Dermis blood vessel endothelial cell (primary cell): ENCODE measurements around the gene AFTPH. TPM values are rescaled to one million over a fixed set of nuclear protein-coding genes. Genes with fewer than 3 reads are reported as not detected.

ENCODE experiments used
- DNase-seq: peaks from one replicate; pipeline ENCODE4 v3.0.0; 2010
- total RNA-seq: library from RNA; depleted of rRNA; stranded (reverse); fragments of >200 nt; gene quantifications from 2 replicates; pipeline ENCODE4 v1.2.3, GENCODE V29; 2014

AFTPH gene
- total RNA-seq, 1 donor from 2014 or later = 48.0 TPM

DNA sequence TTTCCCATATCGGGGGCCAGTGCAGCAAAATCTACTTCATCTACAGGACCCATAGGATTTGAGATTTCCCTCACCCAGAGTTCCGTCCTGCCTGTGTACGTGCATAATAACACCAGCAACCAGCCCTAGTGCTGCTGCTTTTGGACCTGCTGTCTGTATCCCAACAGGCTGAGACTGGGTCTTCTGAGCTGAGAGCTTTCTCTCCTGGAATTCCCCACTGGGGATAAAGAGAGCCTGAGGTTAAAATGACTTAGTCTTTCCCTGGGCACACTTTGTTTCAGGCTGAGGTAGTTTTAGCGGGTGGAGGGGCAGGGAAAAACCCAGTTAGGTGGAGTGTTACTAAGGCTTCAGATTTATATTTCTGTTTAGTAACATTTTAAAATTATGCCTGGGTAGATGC, 67.1 kb downstream of the AFTPH start:
- no peak for DNase-seq

DNA sequence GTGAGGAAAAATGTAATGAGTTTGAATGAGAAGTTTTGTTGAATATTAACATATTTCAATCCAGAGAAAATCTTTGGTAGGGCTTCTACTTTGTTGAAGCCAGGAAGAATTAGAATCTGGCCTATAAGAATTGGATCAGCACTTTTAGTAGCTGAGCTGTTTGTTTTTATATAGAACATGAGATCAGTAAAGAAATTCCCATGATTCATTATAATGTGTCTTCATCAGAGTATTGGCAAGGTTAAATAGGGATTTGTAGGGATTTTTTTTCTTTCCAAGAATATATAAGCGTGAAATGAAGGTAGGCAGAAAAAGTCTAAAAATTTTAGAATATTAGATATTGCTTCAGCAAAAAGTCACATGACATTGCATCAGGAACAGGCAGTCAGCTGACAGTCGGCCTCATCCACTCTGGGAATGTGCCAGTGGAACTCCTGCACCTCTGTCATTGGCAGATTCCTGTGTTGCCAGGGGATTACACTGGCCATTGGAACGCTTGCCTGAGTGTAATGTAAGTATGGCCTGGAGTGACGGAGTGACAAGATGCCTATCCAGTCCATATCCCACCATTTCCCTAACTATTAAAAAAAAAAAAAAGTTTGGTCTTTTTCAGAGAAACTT, 69.0 kb downstream of the AFTPH start:
- DNase-seq = no peak

DNA sequence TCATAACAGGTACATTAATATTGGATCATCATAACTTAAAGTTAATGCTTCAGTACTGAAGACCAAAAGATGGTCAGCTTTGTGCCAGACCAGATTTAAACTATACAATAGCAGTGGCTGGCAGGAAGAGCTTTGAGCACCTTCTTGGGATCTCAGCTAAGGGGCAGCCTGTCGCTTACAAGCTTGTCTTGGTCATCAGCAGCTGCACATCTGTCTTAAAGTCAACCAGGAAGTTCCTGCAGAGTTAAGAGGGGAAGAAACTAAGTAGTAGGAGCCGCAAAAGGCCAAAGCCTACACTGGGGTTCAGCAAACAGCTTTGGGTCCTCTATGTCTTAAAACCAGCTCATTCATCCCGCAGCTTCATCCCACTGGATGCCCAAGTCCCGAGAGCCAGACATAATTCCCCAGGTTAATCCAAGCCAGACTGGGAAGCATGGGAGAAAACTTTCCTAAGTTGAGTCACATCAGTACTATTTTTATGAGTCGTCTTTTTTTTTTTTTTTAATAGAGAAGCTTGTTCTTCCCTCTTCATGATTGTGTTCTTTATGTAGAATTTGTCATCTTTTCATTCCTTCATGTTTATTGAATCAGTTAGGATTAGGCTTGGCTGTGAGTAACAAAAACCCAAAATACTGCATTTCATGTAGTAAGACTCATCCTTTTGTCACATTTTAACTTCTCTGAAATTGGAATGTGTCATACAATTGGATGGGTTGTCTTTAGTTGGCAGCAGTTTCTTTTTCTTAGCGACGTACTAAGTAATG, 70.3 kb downstream of the AFTPH start:
- DNase-seq = no peak

DNA sequence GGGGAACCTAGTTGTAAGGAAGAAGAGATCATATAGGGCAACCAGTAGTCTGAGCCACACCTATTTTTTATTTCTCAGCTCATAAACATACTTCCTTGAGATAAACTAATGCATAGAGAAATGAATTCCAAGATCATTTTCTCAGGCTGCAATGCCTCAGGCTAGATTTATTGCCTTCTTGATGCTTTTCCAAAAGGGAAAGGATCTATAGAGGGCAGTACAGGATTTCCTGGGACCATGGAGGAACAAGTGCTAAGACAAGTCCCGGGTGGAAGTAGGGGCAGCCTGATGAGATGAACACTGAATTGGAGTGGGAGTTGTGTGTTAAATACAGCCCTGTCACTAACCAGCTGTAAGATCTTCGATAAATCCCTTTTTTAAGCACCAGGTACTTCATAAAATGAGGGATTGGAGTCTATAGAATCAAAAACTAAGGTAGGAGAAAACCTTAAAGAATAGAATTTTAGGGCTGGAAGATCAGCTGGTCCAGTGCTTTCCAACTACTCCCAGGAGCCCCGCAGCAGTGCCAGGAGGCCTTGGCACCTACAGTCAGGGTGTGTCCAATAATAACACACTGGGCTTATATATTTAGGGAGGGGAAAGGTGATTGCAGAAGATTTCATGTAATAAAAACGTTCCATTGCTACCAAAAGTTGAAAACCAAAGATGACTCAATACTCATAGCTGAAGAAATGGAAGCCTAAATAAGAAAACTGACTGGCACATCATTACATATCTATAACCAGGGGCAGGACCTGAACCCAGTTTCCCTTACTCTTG, 71.5 kb downstream of the AFTPH start:
- DNase-seq = no peak

DNA sequence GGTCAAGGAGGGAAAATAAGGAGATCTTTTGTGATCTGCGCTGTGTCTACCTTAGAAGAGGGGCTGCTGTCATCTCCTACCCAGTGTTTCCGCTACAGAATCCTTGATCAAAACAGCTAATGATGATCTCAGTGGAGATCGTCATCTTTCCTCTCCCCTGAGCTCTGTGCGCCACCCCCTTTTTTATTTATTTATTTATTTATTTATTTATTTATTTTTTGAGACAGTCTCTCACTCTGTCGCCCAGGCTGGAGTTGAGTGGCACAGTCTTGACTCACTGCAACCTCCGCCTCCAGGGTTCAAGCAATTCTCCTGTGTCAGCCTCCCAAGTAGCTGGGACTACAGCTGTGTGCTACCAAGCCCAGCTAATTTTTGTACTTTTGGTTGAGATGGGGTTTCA, 74.1 kb downstream of the AFTPH start:
- no peak for DNase-seq

DNA sequence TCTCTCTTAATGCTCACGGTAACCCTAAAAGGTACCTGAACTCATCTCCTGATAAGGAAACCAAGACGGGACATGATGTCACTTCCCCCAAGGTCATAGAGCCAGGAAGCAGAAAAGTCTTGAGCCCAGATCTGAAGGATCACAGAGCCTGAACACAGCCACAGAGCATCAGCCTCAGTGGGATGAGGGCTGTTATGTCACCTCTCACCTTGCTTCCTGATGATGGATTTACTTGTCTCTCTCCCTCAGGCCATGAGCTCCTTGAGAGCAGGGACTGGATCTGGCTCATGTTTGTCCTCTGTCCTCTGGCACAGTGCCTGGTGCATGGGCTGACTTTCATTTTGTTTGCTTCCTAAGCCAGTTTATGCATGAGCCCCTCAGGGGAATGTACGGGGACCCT, 75.3 kb downstream of the AFTPH start:
- DNase-seq = peak; percentile 77

DNA sequence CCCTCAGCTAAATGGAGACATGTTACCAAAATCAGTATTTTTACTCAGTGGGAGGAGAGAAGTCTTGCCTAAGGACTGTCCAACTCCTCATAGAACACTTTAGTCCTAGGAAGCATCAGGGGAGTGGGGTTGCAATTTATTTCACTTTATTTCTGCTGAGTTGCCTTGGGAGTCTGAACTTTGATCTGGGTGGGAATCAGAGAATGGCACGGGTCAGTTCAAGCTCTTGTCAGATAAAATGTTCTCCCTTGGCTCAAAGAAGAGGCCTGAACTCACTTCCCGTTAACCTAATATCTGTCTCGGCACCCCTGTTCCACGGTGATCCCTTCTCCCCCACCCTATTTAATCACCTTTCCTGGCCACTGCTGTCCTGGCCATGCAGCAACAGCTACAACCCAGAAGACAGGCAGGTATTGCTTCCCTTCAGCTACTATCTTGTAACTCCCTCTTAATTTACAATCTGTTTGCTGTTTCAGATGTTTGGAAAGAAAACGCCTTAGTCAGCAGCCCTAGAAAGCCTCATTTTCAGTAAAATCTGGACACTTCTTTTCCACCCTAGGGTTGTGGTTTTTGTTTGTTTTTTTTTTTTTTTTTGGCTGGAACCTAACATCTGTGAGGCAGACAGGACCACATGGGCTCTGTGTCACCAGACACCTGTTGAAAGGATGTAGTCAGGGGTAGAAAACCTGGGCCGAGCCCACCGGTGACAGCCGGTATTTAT, 77.1 kb downstream of the AFTPH start:
- no peak for DNase-seq

DNA sequence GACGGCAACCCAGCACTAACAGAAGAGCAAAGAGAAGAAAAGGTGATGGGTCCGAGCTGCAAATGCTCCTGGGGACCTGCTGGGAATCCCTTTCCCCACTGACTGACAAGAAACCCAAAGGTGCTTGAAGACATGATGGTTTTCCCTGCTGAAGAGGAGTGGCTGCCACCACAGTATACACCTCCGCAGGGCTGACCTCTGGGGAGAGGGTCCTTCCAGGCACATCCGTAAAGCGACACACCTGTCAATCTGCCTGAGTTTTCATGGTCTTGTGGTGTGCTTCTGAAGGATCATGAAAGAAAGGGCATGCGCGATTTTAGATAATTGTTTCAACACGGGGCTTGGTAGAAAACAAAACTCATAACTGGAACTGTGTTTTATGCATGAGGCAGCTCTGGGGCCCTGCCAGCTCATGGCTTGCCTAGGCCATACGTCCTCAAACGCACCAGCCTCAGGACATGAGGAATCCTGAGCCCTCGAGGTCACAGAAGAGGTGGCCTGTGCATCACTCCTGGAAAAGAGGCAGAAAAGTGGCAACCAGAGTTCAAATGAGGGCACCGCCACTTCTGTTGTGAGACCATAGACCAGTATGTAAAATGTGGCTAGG, 77.8 kb downstream of the AFTPH start:
- DNase-seq = no peak

DNA sequence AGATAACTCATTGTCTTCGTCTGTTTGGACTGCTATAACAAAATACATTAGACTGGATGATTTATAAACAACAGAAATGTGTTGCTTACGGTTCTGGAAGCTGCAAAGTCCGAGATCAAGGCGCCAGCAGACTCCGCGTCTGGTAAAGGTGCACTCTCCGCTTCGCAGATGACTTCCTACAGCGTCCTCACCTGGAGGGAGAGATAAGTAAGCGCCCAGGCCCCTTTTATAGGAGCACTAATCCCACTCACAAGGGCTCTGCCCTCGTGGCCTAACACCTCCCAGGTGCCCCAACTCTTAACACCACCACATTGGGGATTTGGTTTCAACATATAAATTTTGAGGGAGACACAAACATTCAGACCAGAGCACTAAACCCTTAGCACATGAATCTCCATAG, 78.3 kb downstream of the AFTPH start:
- no peak for DNase-seq

DNA sequence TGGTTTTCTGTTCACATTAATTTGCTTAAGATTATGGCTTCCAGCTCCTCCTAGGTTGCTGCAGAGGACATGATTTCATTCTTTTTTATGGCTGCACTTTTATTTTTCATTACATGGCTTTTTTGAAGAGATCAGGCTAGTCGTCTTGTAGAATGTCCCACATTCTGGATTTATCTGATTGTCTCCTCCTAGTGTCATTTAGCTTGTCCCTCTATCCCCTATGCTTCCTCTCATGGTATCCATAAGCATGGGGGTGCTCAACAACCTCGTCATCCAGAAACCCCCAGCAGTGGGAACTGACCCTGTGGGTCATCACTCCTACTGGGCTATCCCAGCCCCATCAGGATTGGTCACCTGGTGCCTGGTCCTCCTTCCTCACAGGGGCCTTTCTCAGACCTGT, 80.0 kb downstream of the AFTPH start:
- DNase-seq = no peak

DNA sequence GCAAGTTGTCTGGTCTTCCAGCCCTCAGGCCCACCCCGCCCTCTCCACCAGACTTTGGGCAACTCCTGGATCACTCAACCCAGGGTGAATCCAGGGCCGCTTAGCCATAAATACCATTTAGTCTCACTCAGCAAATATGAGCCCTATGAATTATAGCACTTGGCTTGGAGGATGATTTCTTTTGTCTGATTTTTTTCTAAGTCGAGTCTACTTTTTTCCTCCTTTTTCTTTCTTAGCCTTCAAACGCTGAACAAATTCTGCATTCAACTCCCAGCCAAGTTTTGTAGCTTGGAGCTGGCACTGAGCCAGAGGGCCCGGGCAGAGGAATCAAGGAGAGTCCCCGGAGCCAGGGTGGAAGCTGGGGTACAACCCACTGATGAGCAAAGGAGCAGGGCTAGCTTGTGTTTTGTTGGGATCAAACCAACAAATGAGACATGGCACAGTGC, 80.9 kb downstream of the AFTPH start:
- no peak for DNase-seq

DNA sequence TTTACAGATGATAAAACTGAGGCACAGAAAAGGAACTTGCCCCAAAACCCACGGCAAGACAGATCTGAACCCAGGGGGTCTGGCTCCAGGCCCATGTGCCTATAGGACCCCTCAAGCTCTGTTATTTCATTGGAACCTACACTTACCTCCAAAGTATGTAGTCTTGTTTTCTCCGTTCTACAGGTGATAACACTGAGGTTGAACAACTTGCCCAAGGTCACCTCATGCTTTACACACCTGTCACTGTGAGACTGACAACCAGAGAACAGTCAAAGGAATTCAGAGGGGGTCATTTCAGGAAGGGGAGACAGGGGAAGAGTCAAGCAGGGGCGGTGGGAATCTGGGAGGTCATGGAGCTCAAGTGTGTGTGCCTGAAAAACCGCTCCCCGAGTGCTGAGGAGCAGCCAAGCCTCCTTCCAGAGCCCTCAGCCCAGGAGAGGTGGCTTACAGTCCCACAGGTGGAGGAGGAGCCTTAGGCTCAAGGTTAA, 81.9 kb downstream of the AFTPH start:
- DNase-seq = no peak

DNA sequence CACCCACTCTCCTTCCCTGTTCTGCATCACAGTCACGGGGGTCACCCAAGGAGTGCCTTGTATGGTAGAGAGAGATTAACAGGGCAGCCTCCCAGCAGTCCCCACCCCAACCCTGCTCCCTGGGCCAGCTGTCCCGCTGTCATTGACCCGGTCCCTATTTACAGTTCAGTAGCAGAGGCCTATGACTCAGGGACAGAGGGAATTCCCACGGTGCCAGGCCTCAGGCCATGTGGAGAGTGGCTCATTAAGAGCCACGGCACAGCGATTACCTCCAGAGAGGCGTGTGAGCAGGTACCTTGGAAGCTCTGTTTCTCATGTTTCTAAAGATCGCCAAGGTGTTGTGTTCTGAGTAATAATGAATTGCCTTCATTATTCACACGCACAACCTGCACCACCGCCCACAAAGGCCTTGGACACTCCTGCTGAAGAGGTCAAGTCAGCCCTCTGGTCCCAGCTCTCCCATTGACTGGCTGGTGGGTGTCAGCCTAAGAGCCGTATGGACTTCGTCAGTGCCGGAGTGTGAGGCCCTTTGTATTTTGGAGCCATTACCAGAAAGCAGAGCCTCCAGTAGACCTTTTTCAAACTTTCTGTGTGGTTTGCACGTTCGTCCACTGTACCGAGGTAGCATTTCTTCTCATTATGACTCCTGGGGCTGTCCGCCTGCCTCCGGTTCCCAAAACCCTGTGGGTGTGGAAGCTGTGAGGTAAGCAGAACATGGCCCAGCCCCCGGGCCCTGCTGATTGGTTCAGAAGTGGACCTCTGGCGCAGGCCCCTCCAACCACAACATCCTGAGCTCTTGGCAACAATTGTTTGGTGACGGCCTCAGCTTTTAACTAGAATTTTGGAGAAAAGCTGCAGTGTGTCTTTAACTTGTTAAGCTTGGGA, 82.6 kb downstream of the AFTPH start:
- no peak for DNase-seq

DNA sequence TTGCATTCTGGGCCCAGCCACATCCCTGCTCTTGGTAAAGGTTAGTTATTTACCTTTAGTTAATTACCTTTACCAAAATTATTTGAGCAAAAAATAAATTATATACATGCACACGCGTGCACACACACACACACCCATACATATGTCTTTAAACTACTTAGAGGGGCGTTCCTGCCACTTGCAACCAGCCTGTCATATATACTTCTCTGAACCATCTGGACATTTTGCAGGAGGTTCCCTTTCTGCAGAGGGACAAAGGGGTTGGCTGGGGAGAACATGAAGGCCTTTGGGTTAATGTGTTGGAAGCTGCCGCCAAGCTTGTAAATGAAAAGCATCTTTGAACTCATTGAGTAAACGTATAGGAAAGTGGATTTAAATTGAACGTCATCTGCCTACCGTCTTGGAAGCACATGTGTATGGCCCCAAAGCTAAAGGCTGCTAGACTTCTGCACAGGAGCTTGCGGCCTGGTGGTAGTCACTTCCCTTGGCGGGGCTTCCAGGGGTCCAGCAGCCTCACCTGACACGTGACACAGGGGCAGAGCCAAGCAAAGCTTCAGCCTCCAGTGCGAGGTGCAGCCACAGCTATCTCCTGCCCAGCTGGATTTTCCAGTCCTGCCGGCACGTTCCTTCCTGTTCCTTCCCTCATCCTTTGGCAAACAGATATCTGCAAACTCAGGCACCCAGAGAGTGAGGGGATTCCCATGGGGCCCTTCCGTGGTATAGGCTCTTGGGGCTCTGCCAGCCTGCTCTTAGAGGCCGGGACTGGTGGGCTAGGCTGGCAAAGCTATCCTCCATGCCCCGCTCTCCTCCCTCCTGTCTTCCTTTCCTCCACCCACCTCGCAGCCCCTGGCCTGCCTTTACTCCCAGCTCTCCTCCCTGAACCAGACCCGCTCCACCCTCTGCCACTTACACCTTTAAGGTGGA, 83.5 kb downstream of the AFTPH start:
- no peak for DNase-seq

DNA sequence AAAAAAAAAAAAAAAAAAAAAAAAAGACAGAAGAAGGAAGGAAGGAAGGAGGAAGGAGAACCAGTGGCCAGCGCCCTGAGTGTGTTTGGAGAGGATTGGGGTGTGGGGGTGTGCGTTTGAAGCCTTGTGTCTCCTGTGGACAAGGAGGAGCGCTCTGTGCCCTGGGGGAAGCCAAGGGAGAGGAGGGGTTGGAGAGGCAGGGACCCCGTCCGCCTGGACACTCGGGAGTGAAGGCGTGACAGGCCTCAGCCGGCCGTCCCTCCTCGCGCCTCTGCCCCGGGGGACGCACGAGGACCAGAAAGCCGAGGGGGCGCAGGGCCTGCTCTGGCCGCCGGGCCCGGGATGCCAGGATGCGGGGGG, 84.7 kb downstream of the AFTPH start:
- DNase-seq = no peak

DNA sequence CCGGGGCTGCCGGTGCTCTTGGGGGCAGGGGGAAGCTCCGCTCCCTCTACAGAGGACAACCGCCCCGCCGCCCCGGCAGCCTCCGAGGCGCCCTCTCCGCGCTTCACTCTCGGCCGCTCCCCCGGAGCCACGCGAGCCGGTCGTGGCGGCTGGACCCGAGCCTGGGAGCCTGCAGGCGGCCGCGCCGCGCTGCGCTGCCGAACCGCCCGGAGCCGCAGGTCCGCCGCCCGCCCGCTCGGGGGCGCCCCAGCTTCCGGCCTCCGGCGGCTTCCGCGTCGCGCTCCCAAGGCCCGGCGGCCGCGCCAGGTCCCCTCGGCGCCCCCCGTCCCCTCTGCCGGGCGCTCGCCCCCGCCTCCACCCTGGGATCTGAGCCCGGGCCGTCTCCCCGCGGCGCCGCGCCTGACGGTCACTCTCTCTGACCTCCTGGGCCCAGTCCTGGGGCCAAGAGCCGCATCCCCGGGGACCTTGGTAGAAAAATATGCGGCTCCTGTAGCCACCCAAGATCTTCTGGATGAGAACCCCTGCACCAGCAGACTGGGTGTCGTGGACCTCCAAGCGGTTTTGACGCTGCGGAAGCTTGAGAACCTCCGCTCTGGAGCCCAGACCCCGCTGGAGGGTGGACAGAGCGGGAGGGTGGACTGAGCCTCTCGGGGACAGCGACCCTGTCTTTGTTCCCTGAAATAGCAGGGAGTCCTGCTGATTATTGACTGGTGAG, 85.3 kb downstream of the AFTPH start:
- DNase-seq = peak; percentile 76

DNA sequence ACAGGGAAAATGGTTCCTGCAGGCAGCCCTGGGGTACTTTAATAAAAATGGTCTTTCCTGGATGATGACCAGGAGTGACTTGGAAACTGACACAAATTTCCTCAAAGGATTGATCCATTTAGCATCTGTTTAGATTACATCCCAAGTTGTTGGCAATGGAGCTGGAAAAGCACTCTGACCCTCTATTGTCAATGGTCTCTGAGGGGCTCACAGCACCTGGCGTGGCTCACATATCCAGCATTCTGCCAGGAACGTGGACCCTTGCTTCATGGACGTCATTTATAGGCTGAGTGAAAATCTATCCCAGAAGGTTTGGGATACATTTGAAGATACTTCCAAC, 85.8 kb downstream of the AFTPH start:
- no peak for DNase-seq

DNA sequence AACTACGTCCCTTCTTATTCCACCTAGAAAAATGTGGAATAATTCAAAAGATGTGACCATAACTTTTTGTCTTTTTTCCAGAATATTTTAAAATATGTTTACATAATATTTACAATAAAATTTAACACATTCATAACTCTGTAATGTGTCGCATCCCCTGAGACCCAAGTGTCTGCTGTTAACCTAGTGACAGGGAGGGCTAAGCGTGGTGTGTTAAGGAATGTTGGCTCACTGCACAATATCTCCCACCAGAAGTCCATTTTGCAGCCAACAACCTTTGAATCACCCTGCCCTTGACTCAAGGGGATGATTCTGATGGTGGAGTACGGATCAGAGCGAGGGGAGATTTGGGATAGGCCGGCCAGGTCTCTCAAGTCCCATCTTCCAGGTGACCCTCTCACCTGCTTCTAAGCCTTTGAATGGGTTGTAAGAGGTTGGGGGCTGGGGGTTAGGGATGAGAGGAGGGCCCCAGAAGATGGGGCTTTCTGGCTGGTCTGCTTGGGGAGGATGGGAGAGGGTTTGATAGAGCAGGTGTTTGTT, 86.3 kb downstream of the AFTPH start:
- no peak for DNase-seq

DNA sequence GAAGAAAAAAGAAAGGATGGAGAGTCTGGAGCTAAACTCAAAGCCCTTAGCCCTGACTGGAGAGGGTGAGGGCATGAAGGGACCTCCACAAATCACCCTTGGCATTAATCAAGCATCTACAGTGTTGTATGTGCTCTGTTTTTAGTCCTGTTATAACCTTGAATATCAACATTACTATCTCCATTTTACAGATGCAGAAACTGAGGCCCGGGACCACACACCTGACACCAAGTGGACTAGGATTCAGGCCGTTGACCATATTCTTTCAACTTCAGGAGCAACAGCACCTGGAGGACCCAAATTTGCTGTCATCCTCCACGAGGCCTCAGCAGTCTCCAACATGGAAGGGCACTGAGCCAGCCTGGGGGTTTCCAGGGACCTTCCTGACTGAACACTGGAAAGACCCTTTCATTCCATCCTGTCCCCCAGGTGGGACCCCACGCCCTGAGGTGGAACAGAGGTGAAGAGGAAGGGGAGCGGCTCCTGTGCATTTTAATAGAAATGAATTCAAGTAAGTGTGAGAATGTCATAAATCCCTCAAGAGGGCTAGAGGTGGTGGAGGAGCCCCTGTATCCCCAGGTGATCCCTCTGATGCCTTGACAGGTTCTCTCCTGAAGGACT, 88.6 kb downstream of the AFTPH start:
- DNase-seq = no peak
